GM18505 (cell line): ENCODE results near the gene SIN3A.

ENCODE experiments used
- ATAC-seq: cut with Tn5 transposase; IDR thresholded peaks from one replicate; pipeline ENCODE4 v1.9.1; 2021; ENCODE audit not compliant: unreplicated experiment
- POLR2A ChIP-seq: IDR thresholded peaks from 4 replicates; pipeline ENCODE4 v1.6.1; 2011; ENCODE audit warnings: borderline replicate concordance; ENCODE audit not compliant: insufficient read depth, insufficient read length; ENCODE audit errors: extremely low read depth

The SIN3A gene

DNA sequence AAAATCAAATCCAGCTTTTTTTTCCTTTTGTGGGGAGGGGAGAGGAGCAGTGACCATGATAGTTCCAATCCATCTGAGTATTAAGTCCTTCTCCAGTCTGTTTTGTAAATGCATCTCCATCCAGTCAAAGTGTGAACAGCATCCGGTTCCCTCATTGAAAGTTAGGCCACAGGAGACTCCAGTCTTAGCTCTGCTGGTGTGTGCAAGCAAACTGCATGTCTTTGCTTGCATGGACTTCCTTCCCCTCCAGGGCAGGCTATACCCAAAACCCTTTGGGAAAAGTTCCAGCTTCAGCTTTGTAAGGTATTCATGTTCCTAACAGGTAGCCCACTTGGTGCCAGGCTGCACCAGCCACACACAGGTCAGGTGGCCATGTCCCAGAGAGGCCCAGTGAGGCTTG lies 80.0 kb downstream of the SIN3A start:
- no peak for ATAC-seq
- no peak for TF ChIP-seq POLR2A

GRCh38 chr15:75369897-75370581 lies 81.5 kb downstream of the SIN3A start:
- ATAC-seq, result no peak
- TF ChIP-seq POLR2A, result no peak

- ATAC-seq, result peak; percentile 5
- no peak for TF ChIP-seq POLR2A
Observed at GRCh38 chr15:75368689-75369239, 82.7 kb downstream of the SIN3A start.

- peak; percentile 98 for TF ChIP-seq POLR2A
- peak; percentile 87 for ATAC-seq
Observed at GRCh38 chr15:75367913-75368688, 83.4 kb downstream of the SIN3A start, which contains the start of gene MAN2C1. MAN2C1 (minus strand) TSS chr15:75368607; CDS start chr15:75368583, 24 bp downstream.

DNA sequence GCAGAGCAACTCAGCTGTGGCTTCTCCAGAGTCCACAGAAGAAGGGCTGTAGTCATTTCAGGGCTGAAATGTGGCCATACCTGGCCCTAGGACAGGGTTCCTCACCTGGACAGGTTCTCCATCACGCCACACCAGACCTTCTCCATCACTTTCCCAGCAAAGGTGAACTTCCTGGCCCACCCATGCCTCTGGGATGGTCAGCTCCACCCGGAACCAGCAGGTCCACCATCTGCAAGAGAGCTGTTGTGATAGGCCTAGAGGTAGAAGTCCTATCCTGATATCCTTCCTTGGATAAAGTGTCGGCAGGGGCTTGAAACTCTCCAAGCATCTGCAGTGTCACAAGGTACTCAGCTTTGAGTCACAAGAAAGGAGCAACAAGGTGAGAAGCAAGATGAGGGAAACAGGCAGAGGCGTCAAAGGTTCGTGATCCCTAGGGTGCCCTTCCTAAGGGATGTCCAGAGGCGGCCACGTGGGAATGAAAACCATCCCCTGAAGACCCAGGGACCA lies 84.0 kb downstream of the SIN3A start:
- no peak for ATAC-seq
- TF ChIP-seq POLR2A, result no peak

DNA sequence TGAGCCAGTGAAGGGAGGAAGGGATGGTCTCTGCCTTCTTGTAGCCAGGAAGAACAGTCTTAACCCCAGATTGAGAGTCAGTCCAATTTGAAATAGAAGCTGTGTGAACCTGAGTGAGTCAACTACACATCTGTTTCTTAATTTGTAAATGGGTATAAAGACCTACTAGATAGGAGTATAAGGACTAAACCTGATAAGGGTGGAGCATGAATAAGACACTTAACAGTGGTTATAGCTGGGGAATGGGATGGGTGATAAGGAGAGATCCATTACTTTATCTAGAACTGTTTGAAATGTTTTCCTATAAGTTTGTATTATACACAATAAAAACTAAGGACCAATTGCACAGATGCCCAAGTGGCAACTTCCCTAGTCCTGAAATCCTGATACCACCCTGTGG lies 84.5 kb downstream of the SIN3A start:
- no peak for TF ChIP-seq POLR2A
- ATAC-seq, result no peak

GRCh38 chr15:75366163-75366562 lies 85.3 kb downstream of the SIN3A start:
- TF ChIP-seq POLR2A, result no peak
- ATAC-seq, result no peak

- ATAC-seq, result no peak
- TF ChIP-seq POLR2A, result no peak
Observed at GRCh38 chr15:75364881-75365280, 86.6 kb downstream of the SIN3A start.

DNA sequence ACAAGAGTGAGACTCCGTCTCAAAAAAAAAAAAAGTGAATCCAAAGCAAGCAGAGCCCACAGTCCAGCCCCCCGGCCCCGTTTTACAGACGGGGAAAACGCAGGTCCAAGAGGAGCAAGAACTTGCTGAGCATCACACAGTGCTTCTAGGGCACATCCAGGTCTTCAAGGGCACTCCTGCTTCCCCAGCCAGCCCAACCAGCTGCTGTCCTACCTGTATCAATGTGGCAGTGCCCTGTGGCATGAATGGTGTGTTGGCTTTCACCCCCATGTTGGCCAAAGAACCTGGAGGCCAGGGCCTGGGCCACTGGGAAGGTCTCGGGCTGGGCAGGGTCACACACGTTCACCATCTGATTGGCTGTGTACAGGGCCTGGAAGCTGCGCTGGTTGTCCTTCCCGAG lies 87.7 kb downstream of the SIN3A start:
- no peak for TF ChIP-seq POLR2A
- ATAC-seq, result no peak

- TF ChIP-seq POLR2A, result no peak
- ATAC-seq, result no peak
Observed at GRCh38 chr15:75362642-75363249, 88.7 kb downstream of the SIN3A start.

DNA sequence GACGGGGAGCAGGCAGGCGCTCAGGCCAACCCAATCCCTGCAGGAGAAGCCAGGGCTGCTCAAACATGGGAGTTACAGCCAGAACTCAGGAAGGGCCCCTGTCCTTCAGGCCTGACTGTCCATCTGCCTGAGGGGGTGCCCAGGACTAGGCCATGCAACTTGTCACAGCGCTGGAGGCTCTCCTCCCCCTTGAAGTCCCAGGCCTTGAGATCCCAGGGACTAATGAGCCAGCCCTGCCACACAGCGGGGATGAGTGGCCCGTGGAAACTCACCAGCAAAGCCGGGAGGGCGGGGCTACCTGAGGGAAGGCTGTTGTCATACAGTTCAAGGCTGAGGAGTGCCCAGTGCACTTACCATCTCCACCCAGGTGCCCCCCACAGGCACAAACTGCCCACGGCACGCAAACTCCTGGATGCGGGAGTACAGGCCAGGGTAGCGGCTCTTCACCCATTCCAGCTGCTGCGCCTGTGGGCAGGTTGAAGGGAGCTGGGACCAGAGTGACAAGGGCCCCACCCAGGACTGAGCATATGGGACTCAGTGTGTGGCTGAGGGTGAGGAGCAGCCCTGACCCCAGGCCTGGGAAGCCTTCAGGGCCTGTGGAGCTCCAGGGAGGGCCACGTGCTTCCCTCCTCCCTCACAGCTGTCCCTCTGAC lies 89.4 kb downstream of the SIN3A start:
- ATAC-seq, result no peak

DNA sequence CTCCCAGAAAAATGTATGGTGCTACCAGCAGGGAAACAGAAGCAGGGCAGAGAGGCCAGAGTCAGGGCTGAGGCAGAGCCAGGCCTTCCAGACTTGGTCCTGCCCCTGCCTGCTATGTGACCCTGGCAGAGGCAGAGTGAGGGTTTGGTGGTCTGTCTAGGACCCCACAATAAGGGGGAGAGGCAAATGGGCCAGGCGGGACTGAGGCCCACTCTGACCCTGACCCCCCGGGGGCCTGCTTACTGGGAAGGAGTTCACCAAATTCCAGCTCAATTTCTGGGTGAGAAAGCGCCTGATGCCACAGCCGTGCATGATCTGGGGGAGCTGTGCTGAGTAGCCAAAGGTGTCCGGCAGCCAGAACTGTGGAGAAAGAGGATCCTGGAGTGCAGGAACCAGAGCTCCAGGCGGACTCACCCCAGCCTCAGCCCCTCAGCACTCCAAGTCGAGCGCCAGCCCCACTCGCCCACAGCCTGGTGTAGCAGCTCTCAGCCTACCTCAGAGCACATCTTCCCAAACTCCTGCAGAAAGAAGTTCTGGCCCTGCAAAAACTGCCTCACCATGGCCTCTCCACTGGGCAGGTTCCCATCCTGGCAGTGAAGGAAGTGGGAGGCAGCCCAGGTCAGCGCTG lies 90.0 kb downstream of the SIN3A start:
- ATAC-seq, result no peak
- TF ChIP-seq POLR2A, result no peak

More for the DNA sequence above, 89.4 kb downstream of the SIN3A start:
- no peak for TF ChIP-seq POLR2A
